Keratinocyte (primary cell): ENCODE measurements around the gene SLC8A1. TPM values are rescaled to one million over a fixed set of nuclear protein-coding genes. Genes with fewer than 3 reads are reported as not detected.

Source experiments
- DNase-seq: peaks from one replicate; pipeline ENCODE4 v3.0.0-alpha.2; 2011; ENCODE audit warnings: low read depth, missing footprints, low spot score
- FAIRE-seq: peaks from 2 replicates; lab custom pipeline; 2011; peaks lifted over from hg19 to GRCh38; lab: Jason Lieb, UNC
- H2AFZ ChIP-seq: 2 replicates; pipeline ENCODE4 v1.6.0; 2012; ENCODE audit warnings: low read length, control low read depth, inconsistent platforms; ENCODE audit not compliant: control insufficient read depth
- H3K27ac ChIP-seq: 2 replicates; pipeline ENCODE4 v1.5.1; 2011; ENCODE audit warnings: low read length; ENCODE audit not compliant: control insufficient read depth, insufficient read depth
- H3K27me3 ChIP-seq: 3 replicates; pipeline ENCODE4 v1.6.0; 2011; ENCODE audit warnings: low read length; ENCODE audit not compliant: control insufficient read depth, insufficient read depth; ENCODE audit errors: extremely low read depth
- H3K36me3 ChIP-seq, 2 experiments: 2 replicates in 1 of 2; 3 replicates in 1 of 2; pipeline ENCODE4 v1.5.1; 2011; ENCODE audit warnings: low read length in 2 of 2, mild to moderate bottlenecking in 1 of 2; ENCODE audit not compliant: control insufficient read depth in 2 of 2, insufficient read depth in 2 of 2; ENCODE audit errors: extremely low read depth in 1 of 2
- H3K4me1 ChIP-seq: 3 replicates; pipeline ENCODE4 v1.5.1; 2011; ENCODE audit warnings: low read length; ENCODE audit not compliant: control insufficient read depth, insufficient read depth; ENCODE audit errors: extremely low read depth
- H3K4me2 ChIP-seq: 3 replicates; pipeline ENCODE4 v1.6.0; 2011; ENCODE audit warnings: low read depth, low read length; ENCODE audit not compliant: control insufficient read depth, insufficient read depth; ENCODE audit errors: extremely low read depth
- H3K4me3 ChIP-seq, 3 experiments: fragments of 200-600 bp in 1 of 3; sonication (generic) in 1 of 3; 2 replicates in 2 of 3; 3 replicates in 1 of 3; pipeline ENCODE4 v1.5.1; 2011 to 2016; ENCODE audit warnings: low read length in 3 of 3, mild to moderate bottlenecking in 3 of 3, control low read depth in 2 of 3, inconsistent platforms in 1 of 3, low read depth in 1 of 3, mixed read lengths in 1 of 3, mixed run types in 1 of 3, moderate library complexity in 1 of 3; ENCODE audit not compliant: control insufficient read depth in 2 of 3, insufficient read depth in 2 of 3; ENCODE audit errors: extremely low read depth in 1 of 3
- H3K79me2 ChIP-seq: 2 replicates; pipeline ENCODE4 v1.6.0; 2012; ENCODE audit warnings: low read length; ENCODE audit not compliant: control insufficient read depth, insufficient read depth
- H3K9ac ChIP-seq: 3 replicates; pipeline ENCODE4 v1.6.0; 2011; ENCODE audit warnings: low read length; ENCODE audit not compliant: control insufficient read depth, insufficient read depth; ENCODE audit errors: extremely low read depth
- H3K9me1 ChIP-seq: 3 replicates; pipeline ENCODE4 v1.6.0; 2011; ENCODE audit warnings: low read length; ENCODE audit not compliant: control insufficient read depth, insufficient read depth; ENCODE audit errors: extremely low read depth
- H3K9me3 ChIP-seq: 2 replicates; pipeline ENCODE4 v1.5.1; 2012; ENCODE audit warnings: low read depth, low read length; ENCODE audit not compliant: control insufficient read depth
- H4K20me1 ChIP-seq: 3 replicates; pipeline ENCODE4 v1.6.0; 2011; ENCODE audit warnings: low read length; ENCODE audit not compliant: control insufficient read depth, insufficient read depth; ENCODE audit errors: extremely low read depth
- CTCF ChIP-seq, 3 experiments: IDR thresholded peaks in 1 of 3; conservative IDR thresholded peaks in 1 of 3; optimal IDR thresholded peaks in 1 of 3; 2 replicates in 2 of 3; 3 replicates in 1 of 3; pipeline versions ENCODE3 to v1.5.1; 2011; ENCODE audit warnings: low read length in 3 of 3, mild to moderate bottlenecking in 3 of 3, moderate library complexity in 2 of 3, control low read depth in 1 of 3, inconsistent platforms in 1 of 3; ENCODE audit not compliant: insufficient read depth in 2 of 3; ENCODE audit errors: extremely low read depth in 1 of 3
- EZH2 ChIP-seq: IDR thresholded peaks from one replicate; pipeline ENCODE4 v1.6.1; 2012; ENCODE audit warnings: inconsistent platforms, mild to moderate bottlenecking, low read length, moderate library complexity
- dilution Hi-C: fragments of 300-500 bp; cut with MboI; formaldehyde crosslinking; loops from one replicate; pipeline ENCODE4 v1.7.0; 2020; ENCODE audit warnings: low sequenced_read_pairs; ENCODE audit not compliant: extremely low pct_ligation_motif_present
- polyA plus RNA-seq, 5 experiments: library from polyadenylated mRNA; depleted of rRNA in 3 of 5; stranded (reverse) in 3 of 5; stranded (forward) in 1 of 5; unstranded in 1 of 5; fragments of >200 nt; gene quantifications; 1 replicate in 1 of 5; 2 replicates in 3 of 5; 3 replicates in 1 of 5; pipeline versions ENCODE4 v1.2.1 to v1.2.3, GENCODE V29; 2011 to 2012; ENCODE audit warnings: missing spikeins in 2 of 5, low read depth in 1 of 5, low replicate concordance in 1 of 5

Gene SLC8A1
- polyA plus RNA-seq, 1 donor (not counting 4 experiments of a cell fraction or from before 2014, with no cell fraction given): 2.7 TPM

- Histone ChIP-seq H3K79me2 (no peaks in the 10 kb centered on the region), H3K4me1 (peaks cover 3% of the 10 kb centered on the region), H3K4me2 (no peak overlapping the region), H3K27me3 (no peaks in the 10 kb centered on the region), H3K9me1 (no peaks in the 10 kb centered on the region), H4K20me1 (no peaks in the 10 kb centered on the region), H3K36me3 (no peaks in the 10 kb centered on the region), H3K9me3 (no peaks in the 10 kb centered on the region), H2AFZ (no peak overlapping the region), H3K9ac (no peak overlapping the region), H3K27ac (no peak overlapping the region), H3K4me3 (no peak overlapping the region)
- DNase-seq (no peak), FAIRE-seq (no peak)
- no peak for TF ChIP-seq EZH2
- no peak for TF ChIP-seq CTCF (optimal IDR thresholded peaks at IDR 0.05 in 1 of 3, IDR thresholded peaks at IDR 0.05 in 1 of 3, conservative IDR thresholded peaks at IDR 0.05 in 1 of 3; ENCODE audit: extremely low read depth in 1 of 3, insufficient read depth in 2 of 3, low read length in 3 of 3)
- dilution Hi-C loops: no loop called here
Observed at GRCh38 chr2:40339026-40339425, 112.9 kb downstream of the SLC8A1 start.

GRCh38 chr2:40332191-40332826, 119.6 kb downstream of the SLC8A1 start:
- Histone ChIP-seq H4K20me1 (no peaks in the 10 kb centered on the region), H3K27ac (no peak overlapping the region), H3K4me2 (peak overlapping the region; percentile 11), H3K27me3 (no peaks in the 10 kb centered on the region), H3K4me3 (no peak overlapping the region), H3K9me3 (no peaks in the 10 kb centered on the region), H3K4me1 (no peaks in the 10 kb centered on the region), H2AFZ (no peak overlapping the region), H3K9me1 (no peaks in the 10 kb centered on the region), H3K9ac (no peak overlapping the region), H3K36me3 (no peaks in the 10 kb centered on the region), H3K79me2 (no peaks in the 10 kb centered on the region)
- FAIRE-seq (no peak), DNase-seq (peak; percentile 28)
- no peak for TF ChIP-seq EZH2
- TF ChIP-seq CTCF (optimal IDR thresholded peaks at IDR 0.05 in 1 of 3, IDR thresholded peaks at IDR 0.05 in 1 of 3, conservative IDR thresholded peaks at IDR 0.05 in 1 of 3; ENCODE audit: extremely low read depth in 1 of 3, insufficient read depth in 2 of 3, low read length in 3 of 3): no peak
- dilution Hi-C loops: no loop called here
